Skeletal muscle tissue (tissue), 4 donors: ENCODE results near the gene RPTOR. TPM values are rescaled to one million over a fixed set of nuclear protein-coding genes. Genes with fewer than 3 reads are reported as not detected.

ENCODE experiments used
- H3K27ac ChIP-seq: one replicate; pipeline ENCODE4 v1.7.0; 2013; ENCODE audit warnings: mild to moderate bottlenecking, low read depth, low read length, inconsistent platforms
- H3K27me3 ChIP-seq, 3 donors: one replicate each; pipeline ENCODE4 v1.7.0; 2013; ENCODE audit warnings: low read length in 3 of 3; ENCODE audit not compliant: control insufficient read depth in 3 of 3, insufficient read depth in 3 of 3
- H3K36me3 ChIP-seq, 3 donors: one replicate each; pipeline ENCODE4 v1.7.0; 2013; ENCODE audit warnings: low read length in 3 of 3; ENCODE audit not compliant: control insufficient read depth in 3 of 3, insufficient read depth in 3 of 3
- H3K4me1 ChIP-seq, 3 donors: one replicate each; pipeline ENCODE4 v1.7.0; 2013; ENCODE audit warnings: low read length in 3 of 3, mild to moderate bottlenecking in 3 of 3; ENCODE audit not compliant: control insufficient read depth in 3 of 3, insufficient read depth in 3 of 3
- H3K4me3 ChIP-seq, 3 donors: one replicate each; pipeline ENCODE4 v1.7.0; 2013; ENCODE audit warnings: low read length in 3 of 3
- H3K9ac ChIP-seq, 3 donors: one replicate each; pipeline ENCODE4 v1.7.0; 2013; ENCODE audit warnings: low read length in 3 of 3, mild to moderate bottlenecking in 3 of 3, moderate library complexity in 2 of 3, low read depth in 1 of 3
- H3K9me3 ChIP-seq, 3 donors: one replicate each; pipeline ENCODE4 v1.7.0; 2013; ENCODE audit warnings: low read length in 3 of 3; ENCODE audit not compliant: control insufficient read depth in 3 of 3
- total RNA-seq: library from RNA; depleted of rRNA; stranded (reverse); fragments of >200 nt; gene quantifications from one replicate; pipeline ENCODE4 v1.2.3, GENCODE V29; 2014
- donor health status: Osteomylitis.

RPTOR gene
- total RNA-seq, 1 donor from 2014 or later = 24.5 TPM

- Histone ChIP-seq H3K9me3 (no peaks in the 10 kb centered on the region), H3K27me3 (no peaks in the 10 kb centered on the region)
These were observed 410.4 kb downstream of the RPTOR start for GRCh38 chr17:80955078-80955477.

DNA sequence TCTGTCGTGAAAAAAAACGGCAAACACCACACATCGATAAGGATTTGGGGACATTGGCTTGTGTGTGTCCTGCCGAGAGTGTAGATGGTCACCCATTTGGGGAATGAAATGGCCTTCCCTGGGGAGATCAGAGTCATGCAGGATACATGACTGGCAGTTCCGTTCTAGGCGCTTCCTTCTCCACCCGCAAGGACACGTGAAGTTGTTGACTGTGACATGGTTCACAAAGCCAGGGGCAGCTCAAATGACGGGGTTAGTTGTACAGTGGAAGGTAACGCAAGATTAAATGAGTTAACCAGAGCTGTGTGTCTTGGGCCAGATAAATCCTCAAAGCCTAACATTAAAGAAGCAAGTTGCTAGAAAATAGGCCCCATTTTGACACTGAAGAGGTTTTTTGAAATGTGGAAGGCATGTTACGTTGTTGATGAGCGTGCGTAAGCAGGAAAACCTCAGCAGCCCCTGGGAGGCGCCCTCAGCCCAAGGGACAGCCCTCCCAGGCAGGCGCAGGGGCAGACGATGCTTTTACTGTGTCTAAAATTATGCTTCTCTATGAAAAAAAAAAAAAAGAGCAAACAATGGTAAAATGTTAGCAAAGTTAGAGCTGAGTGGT lies 411.1 kb downstream of the RPTOR start:
- no peak overlapping the region for H3K27ac ChIP-seq
- no peaks in the 10 kb centered on the region for H3K9me3 ChIP-seq
- H3K36me3 ChIP-seq = peaks cover 6 to 19% (median 10%) of the 10 kb centered on the region in 3 donors
- no peaks in the 10 kb centered on the region for H3K27me3 ChIP-seq
- no peak overlapping the region for H3K9ac ChIP-seq
- peaks cover 21 to 22% (median 22%) of the 10 kb centered on the region in 3 donors for H3K4me1 ChIP-seq
- H3K4me3 ChIP-seq = no peak overlapping the region

More at GRCh38 chr17:80955078-80955477, 410.4 kb downstream of the RPTOR start:
- Histone ChIP-seq H3K27ac (no peak overlapping the region), H3K4me1 (peaks cover 14 to 15% (median 15%) of the 10 kb centered on the region in 3 donors), H3K4me3 (no peak overlapping the region), H3K36me3 (peaks cover 6 to 22% (median 15%) of the 10 kb centered on the region in 3 donors), H3K9ac (no peak overlapping the region)

- no peaks in the 10 kb centered on the region for H3K9me3 ChIP-seq
- peaks cover 3 to 16% (median 4%) of the 10 kb centered on the region in 3 donors for H3K36me3 ChIP-seq
- H3K27me3 ChIP-seq = no peaks in the 10 kb centered on the region
- H3K9ac ChIP-seq = no peak overlapping the region
- peaks cover 27 to 30% (median 30%) of the 10 kb centered on the region in 3 donors for H3K4me1 ChIP-seq
- no peak overlapping the region for H3K27ac ChIP-seq
- no peak overlapping the region for H3K4me3 ChIP-seq
These were observed 411.9 kb downstream of the RPTOR start for GRCh38 chr17:80956321-80957190.

- Histone ChIP-seq H3K27me3 (no peaks in the 10 kb centered on the region), H3K9ac (no peak overlapping the region), H3K9me3 (no peaks in the 10 kb centered on the region), H3K27ac (no peak overlapping the region), H3K4me3 (no peak overlapping the region), H3K4me1 (peaks cover 35 to 40% (median 39%) of the 10 kb centered on the region in 3 donors), H3K36me3 (peaks cover under 1 to 9% (median under 1%) of the 10 kb centered on the region in 3 donors)
These were observed 412.9 kb downstream of the RPTOR start for GRCh38 chr17:80957461-80957941.

DNA sequence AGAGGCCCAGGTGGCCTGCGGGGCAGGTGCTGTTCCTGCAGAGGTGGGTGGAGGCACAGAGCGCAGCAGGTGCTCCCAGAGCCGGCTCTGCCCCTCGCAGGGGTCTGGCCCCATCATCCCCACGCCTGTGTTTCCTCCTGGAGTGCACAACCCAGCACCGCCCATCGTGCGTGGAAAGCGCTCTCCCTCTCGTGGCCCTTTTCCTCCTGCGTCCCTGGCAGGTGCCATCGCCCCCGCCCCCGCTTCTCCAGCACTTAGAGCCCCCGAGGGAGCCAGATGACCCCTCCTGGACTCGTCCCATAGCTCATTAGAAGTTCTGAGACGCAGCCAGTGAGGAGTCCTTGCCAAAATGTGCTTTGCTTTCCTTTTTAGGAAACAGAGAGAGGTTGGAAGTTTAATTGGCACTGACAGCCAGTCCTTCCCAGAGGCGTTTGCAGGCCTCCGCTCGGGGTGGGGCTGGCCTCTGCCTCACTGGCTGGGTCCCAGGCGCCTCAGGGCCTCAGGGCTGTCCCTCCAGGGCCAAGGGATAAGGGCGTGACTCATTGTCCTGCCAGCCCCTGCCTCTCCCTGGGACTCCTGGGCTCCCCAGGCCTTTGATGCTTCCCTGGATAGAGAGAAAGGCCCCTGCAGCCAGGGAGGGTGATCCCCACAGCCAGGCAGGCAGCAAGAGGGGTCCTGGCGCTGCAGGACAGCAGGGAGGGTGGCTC lies 414.8 kb downstream of the RPTOR start:
- Histone ChIP-seq H3K9me3 (no peaks in the 10 kb centered on the region), H3K27me3 (no peaks in the 10 kb centered on the region), H3K36me3 (peaks cover 0 to 4% (median under 1%) of the 10 kb centered on the region in 3 donors), H3K9ac (peak overlapping the region; percentile 62 to 75 (median 65)), H3K4me1 (peaks cover 35 to 41% (median 39%) of the 10 kb centered on the region in 3 donors), H3K27ac (peak overlapping the region; percentile 85), H3K4me3 (peak overlapping the region in 2 of 3 donors; percentile 42 to 45)

DNA sequence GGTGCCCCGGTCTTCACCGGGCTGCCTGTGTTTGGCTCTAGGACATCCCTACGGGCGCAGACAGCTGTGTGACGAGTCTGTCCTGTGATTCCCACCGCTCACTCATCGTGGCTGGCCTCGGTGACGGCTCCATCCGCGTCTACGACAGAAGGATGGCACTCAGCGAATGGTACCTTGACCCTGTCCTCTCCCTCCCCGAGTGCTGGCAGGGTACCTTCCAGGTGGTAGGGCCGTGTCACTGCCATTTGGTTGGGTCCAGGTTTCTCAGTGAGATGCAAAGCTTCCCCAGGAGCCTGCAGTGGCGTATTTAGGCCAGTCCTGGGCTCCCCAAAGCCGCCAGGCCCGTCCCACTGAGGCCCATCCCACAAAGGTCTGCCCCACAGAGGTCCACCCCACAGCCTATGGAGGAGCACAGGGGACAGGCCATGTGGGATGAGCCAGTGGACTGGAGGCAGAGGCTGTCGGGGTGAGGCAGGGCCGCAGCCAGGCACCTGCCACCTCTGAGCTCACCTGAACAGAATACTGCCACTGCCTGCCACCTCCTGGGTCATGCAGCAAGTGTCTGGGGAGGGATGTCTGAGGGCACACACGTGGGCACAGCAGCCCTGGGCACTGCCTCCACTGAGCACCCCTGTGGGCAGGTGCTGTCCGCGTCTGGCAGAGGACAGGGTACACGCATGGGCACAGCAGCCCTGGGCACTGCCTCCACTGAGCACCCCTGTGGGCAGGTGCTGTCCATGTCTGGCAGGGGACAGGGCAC lies 415.6 kb downstream of the RPTOR start:
- H3K4me3 ChIP-seq = peak overlapping the region; percentile 15 to 45 (median 42)
- H3K9ac ChIP-seq = peak overlapping the region; percentile 62 to 75 (median 65)
- H3K4me1 ChIP-seq = peaks cover 35 to 41% (median 39%) of the 10 kb centered on the region in 3 donors
- H3K27ac ChIP-seq = peak overlapping the region; percentile 85
- H3K36me3 ChIP-seq = peaks cover 3 to 4% (median 4%) of the 10 kb centered on the region in 3 donors
- no peaks in the 10 kb centered on the region for H3K9me3 ChIP-seq
- H3K27me3 ChIP-seq = no peaks in the 10 kb centered on the region

DNA sequence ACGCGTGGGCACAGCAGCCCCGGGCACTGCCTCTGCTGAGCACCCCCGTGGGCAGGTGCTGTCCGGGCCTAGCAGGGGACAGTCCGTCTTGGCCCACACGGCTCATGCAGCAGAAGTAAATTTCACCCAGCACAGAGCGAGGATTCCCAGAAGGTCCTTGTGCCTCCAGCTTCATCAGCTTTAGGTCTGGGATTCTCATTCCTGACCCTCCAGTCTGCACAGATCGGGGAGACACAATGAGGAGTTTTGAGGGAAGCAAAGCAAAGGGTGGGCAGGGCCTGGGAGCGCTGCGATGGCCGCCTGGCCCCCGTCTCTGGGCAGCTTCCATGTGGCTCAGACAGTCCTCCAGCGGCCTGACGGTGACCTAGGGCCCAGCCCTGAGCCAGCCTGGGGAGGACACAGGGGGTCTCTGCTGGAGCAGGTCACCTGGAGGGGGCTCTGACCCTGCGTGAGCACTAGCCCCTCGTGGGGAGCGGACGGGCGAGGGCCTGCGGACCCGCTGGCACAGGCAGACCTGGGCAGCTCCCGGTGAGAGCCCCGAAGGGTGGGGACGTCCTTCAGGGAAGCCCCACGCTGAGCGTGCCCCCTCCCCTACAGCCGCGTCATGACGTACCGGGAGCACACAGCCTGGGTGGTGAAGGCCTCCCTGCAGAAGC lies 416.3 kb downstream of the RPTOR start:
- Histone ChIP-seq H3K27me3 (no peaks in the 10 kb centered on the region), H3K4me3 (peak overlapping the region in 1 of 3 donors; percentile 45), H3K9ac (peak overlapping the region in 2 of 3 donors; percentile 62 to 75), H3K36me3 (peaks cover 4 to 7% (median 4%) of the 10 kb centered on the region in 3 donors), H3K9me3 (no peaks in the 10 kb centered on the region), H3K27ac (peak overlapping the region; percentile 85), H3K4me1 (peaks cover 35 to 41% (median 39%) of the 10 kb centered on the region in 3 donors)

DNA sequence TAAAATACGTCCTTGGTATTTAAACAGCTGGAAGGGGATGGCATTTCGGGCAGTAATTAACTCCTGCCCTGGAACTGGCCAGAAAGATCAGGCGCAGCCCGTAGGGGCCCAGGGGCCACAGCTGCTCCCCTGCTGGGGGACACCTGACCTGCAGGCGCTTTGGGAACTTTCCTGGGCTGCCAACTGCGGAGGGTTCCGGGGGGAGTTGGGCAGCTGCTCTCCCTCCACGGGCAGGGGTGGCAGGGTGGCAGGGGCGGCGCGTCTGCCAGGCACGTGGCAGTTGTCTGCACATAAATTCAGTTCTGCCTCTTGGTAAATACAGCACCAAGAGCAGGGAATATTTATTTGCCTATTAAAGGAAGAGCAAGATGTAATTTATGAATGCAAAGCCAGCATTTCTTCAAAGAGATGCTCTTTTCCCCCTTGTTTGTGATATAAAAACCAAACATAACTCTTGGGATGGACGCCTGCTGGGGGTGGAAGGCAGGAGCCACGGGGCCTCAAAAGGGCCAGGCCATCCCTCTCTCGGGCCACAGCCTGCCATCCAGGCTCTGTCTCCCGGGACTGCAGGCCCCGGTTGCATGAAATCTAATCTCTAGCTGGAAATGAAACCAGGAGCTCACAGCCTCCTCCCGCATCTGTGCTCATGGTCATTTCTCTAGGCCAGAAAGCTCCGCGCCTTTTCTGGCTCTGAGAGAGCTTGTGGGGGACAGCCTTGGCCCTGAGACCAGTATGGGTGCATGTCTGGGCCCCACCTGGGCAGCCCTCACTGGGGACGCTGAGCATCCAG lies 417.1 kb downstream of the RPTOR start:
- H3K9ac ChIP-seq = peak overlapping the region; percentile 10 to 75 (median 60)
- peak overlapping the region; percentile 85 for H3K27ac ChIP-seq
- peaks cover 35 to 41% (median 39%) of the 10 kb centered on the region in 3 donors for H3K4me1 ChIP-seq
- peak overlapping the region in 1 of 3 donors; percentile 45 for H3K4me3 ChIP-seq
- no peaks in the 10 kb centered on the region for H3K9me3 ChIP-seq
- H3K36me3 ChIP-seq = peaks cover 4 to 7% (median 4%) of the 10 kb centered on the region in 3 donors
- no peaks in the 10 kb centered on the region for H3K27me3 ChIP-seq
